HG03521 (cell line): ENCODE data around the gene RANBP10.
"Not testable (repeated sequence)": the region's sequence is repeated elsewhere in the genome, so short reads cannot be mapped to it uniquely, and the experiment has no call there.

Source experiments
- ATAC-seq: cut with Tn5 transposase; IDR thresholded peaks from one replicate; pipeline ENCODE4 v1.9.1; 2021; ENCODE audit warnings: mild to moderate bottlenecking, moderate library complexity; ENCODE audit not compliant: unreplicated experiment

The RANBP10 gene

GRCh38 chr16:67719048-67719777 lies 87.1 kb downstream of the RANBP10 start, which contains the start of gene GFOD2:
Gene GFOD2 (minus strand): TSS chr16:67719316. CDS start chr16:67685715, 33,601 bp downstream.
- peak; percentile 91 for ATAC-seq

GRCh38 chr16:67718668-67719047 lies 87.7 kb downstream of the RANBP10 start:
- ATAC-seq = peak; percentile 25

GRCh38 chr16:67716097-67716496 lies 90.3 kb downstream of the RANBP10 start:
- no peak for ATAC-seq

- no peak for ATAC-seq
Measured at GRCh38 chr16:67714522-67714921, 91.8 kb downstream of the RANBP10 start.

GRCh38 chr16:67713647-67714273 lies 92.6 kb downstream of the RANBP10 start:
- no peak for ATAC-seq

GRCh38 chr16:67710607-67711006 lies 95.8 kb downstream of the RANBP10 start:
- ATAC-seq = no peak

GRCh38 chr16:67709050-67709449 lies 97.3 kb downstream of the RANBP10 start:
- ATAC-seq = no peak

- ATAC-seq = no peak
Measured at GRCh38 chr16:67708368-67708771, 98.0 kb downstream of the RANBP10 start.

GRCh38 chr16:67707790-67708189 lies 98.6 kb downstream of the RANBP10 start:
- ATAC-seq = no peak

GRCh38 chr16:67707210-67707609 lies 99.2 kb downstream of the RANBP10 start:
- ATAC-seq = no peak

GRCh38 chr16:67704110-67704509 lies 102.2 kb downstream of the RANBP10 start:
- no peak for ATAC-seq

GRCh38 chr16:67703626-67704025 lies 102.7 kb downstream of the RANBP10 start:
- no peak for ATAC-seq

GRCh38 chr16:67702130-67702529 lies 104.2 kb downstream of the RANBP10 start:
- no peak for ATAC-seq

GRCh38 chr16:67701420-67701819 lies 104.9 kb downstream of the RANBP10 start:
- no peak for ATAC-seq

- ATAC-seq = no peak
Measured at GRCh38 chr16:67699265-67699664, 107.1 kb downstream of the RANBP10 start.

- no peak for ATAC-seq
Measured at GRCh38 chr16:67697422-67698185, 108.8 kb downstream of the RANBP10 start.

- no peak for ATAC-seq
Measured at GRCh38 chr16:67694611-67695010, 111.7 kb downstream of the RANBP10 start.

GRCh38 chr16:67693517-67694285 lies 112.7 kb downstream of the RANBP10 start:
- not testable (repeated sequence) for ATAC-seq

- no peak for ATAC-seq
Measured at GRCh38 chr16:67685388-67686112, 120.8 kb downstream of the RANBP10 start.

- no peak for ATAC-seq
Measured at GRCh38 chr16:67683767-67684166, 122.6 kb downstream of the RANBP10 start.
